Ovary (tissue), 9 donors: ENCODE results near the gene SUGCT. TPM values are rescaled to one million over a fixed set of nuclear protein-coding genes. Genes with fewer than 3 reads are reported as not detected.
"Not testable (repeated sequence)": the region's sequence is repeated elsewhere in the genome, so short reads cannot be mapped to it uniquely, and the experiment has no call there.

Source experiments
- DNase-seq, 5 donors: peaks; one replicate each; pipeline ENCODE4 v3.0.0-alpha.2; 2019 to 2020
- H3K27ac ChIP-seq, 2 donors: fragments of 200-600 bp; one replicate each; pipeline versions ENCODE4 v1.5.1 to v1.8.0; 2019 to 2022
- H3K27me3 ChIP-seq: fragments of 200-600 bp; one replicate; pipeline ENCODE4 v1.8.0; 2022
- H3K36me3 ChIP-seq: fragments of 200-600 bp; sonication (generic); one replicate; pipeline ENCODE4 v1.5.1; 2019
- H3K4me1 ChIP-seq: one replicate; pipeline ENCODE4 v1.8.1; 2013; ENCODE audit warnings: mild to moderate bottlenecking, moderate library complexity; ENCODE audit not compliant: insufficient read depth
- H3K4me3 ChIP-seq: fragments of 200-600 bp; sonication (generic); one replicate; pipeline ENCODE4 v1.5.1; 2017
- H3K9me3 ChIP-seq, 2 donors: fragments of 200-600 bp in 1 of 2; sonication (generic) in 1 of 2; one replicate each; pipeline versions ENCODE4 v1.5.1 to v1.8.1; 2013 to 2019; ENCODE audit warnings: mild to moderate bottlenecking in 1 of 2, moderate library complexity in 1 of 2
- CTCF ChIP-seq, 3 donors: fragments of 450-650 bp in 2 of 3; fragments of 200-600 bp in 1 of 3; IDR thresholded peaks; one replicate each; pipeline versions ENCODE4 v1.5.1 to v1.8.0; 2016 to 2022; ENCODE audit warnings: antibody characterized with exemption in 3 of 3, mild to moderate bottlenecking in 1 of 3
- EP300 ChIP-seq: sonication (generic); formaldehyde crosslinking; IDR thresholded peaks from one replicate; pipeline ENCODE4 v1.6.1; 2017; ENCODE audit warnings: antibody characterized with exemption
- POLR2A ChIP-seq: fragments of 450-650 bp; IDR thresholded peaks from one replicate; pipeline ENCODE4 v1.6.1; 2017; ENCODE audit warnings: antibody characterized with exemption, mild to moderate bottlenecking, moderate library complexity
- WGBS, 3 donors: extraction: QIAGEN DNeasy Blood & Tissue Kit in 1 of 3; methylation state at CpG; one replicate each; pipeline versions ENCODE4 v1.1.5 to v1.1.7; 2013 to 2017; 5-methylcytosine and 5-hydroxymethylcytosine counted together
- intact Hi-C, 4 donors: fragments of 100-400 bp; cut with DNase I; formaldehyde crosslinking; loops; one replicate each; pipeline versions ENCODE4 v1.11.0 to v1.15.1; 2022 to 2023
- polyA plus RNA-seq, 2 donors: library from polyadenylated mRNA; stranded (reverse); fragments of 200-250 nt in 1 of 2; fragments of 350-450 nt in 1 of 2; fragmentation: Illumina TruSeq in 1 of 2; extraction: RNeasy Lipid Tissue Mini Kit (QIAGEN cat#74804) in 1 of 2; gene quantifications; one replicate each; pipeline ENCODE4 v1.2.3, GENCODE V29; 2013 to 2014
- total RNA-seq, 7 donors: library from RNA; depleted of rRNA in 2 of 7; stranded (reverse); fragments of >200 nt in 2 of 7; fragmentation: NEBNext Ultra II Directional in 3 of 7; extraction: Animal tissue kit (Norgen Biotek cat#: 25700) in 3 of 7; gene quantifications; one replicate each; pipeline versions ENCODE4 v1.1.0 to v1.2.4, GENCODE V29; 2016 to 2023
- donor health status: DM: no; HTN: no; CAD: no; lungs with moderate emphysema.
- donor health status: DM: no; HTN: no; CAD: no.
- donor health status: Bipolar disorder and iron deficiency.
- donor health status: DM: yes; HTN: yes; CAD: no.
- donor health status: DM: no; HTN: no; CAD: no.
- donor health status: DM: yes; HTN: yes; CAD: no.

Gene SUGCT
- total and polyA plus RNA-seq, 9 donors = 3.4 to 9.3 (median 7.8) TPM

- Histone ChIP-seq H3K4me1 (peaks cover 3% of the 10 kb centered on the region), H3K9me3 (no peaks in the 10 kb centered on the region), H3K27ac (no peak overlapping the region), H3K4me3 (no peak overlapping the region), H3K27me3 (no peaks in the 10 kb centered on the region), H3K36me3 (no peaks in the 10 kb centered on the region)
- DNase-seq = no peak
- intact Hi-C loops = no loop called here
- TF ChIP-seq POLR2A (no peak), CTCF (IDR thresholded peaks at IDR 0.05) (no peak), EP300 (no peak)
- WGBS, 3 donors = 91 to 93% (median 92%) methylated on average over 4 of the region's 4 CpGs
Measured at GRCh38 chr7:40621592-40621998, 486.8 kb downstream of the SUGCT start.

- Histone ChIP-seq H3K27me3 (no peaks in the 10 kb centered on the region), H3K4me3 (no peak overlapping the region), H3K27ac (no peak overlapping the region), H3K36me3 (no peaks in the 10 kb centered on the region), H3K4me1 (peaks cover 6% of the 10 kb centered on the region), H3K9me3 (no peaks in the 10 kb centered on the region)
- intact Hi-C loops = no loop called here
- DNase-seq = no peak
- TF ChIP-seq EP300 = no peak
- 33 to 49% (median 43%) methylated on average over 3 of the region's 3 CpGs for WGBS, 3 donors
Measured at GRCh38 chr7:40622941-40623501, 488.2 kb downstream of the SUGCT start.

GRCh38 chr7:40623863-40624262 is 489.1 kb downstream of the SUGCT start:
- Histone ChIP-seq H3K27ac (no peak overlapping the region), H3K36me3 (no peaks in the 10 kb centered on the region), H3K9me3 (no peaks in the 10 kb centered on the region), H3K27me3 (no peaks in the 10 kb centered on the region), H3K4me1 (peaks cover 6% of the 10 kb centered on the region), H3K4me3 (no peak overlapping the region)
- TF ChIP-seq POLR2A (no peak), EP300 (no peak)
- no peak for DNase-seq
- 50 to 70% (median 63%) methylated on average over 2 of the region's 2 CpGs for WGBS, 3 donors
- intact Hi-C loops = no loop called here

- H3K4me3 ChIP-seq, intact Hi-C loops, H3K27me3 ChIP-seq, H3K36me3 ChIP-seq, DNase-seq, H3K9me3 ChIP-seq, H3K27ac ChIP-seq, H3K4me1 ChIP-seq: not testable (repeated sequence)
- 97 to 100% (median 100%) methylated on average over 1 of the region's 1 CpG for WGBS, 3 donors
Measured at GRCh38 chr7:40627361-40627760, 492.6 kb downstream of the SUGCT start.

GRCh38 chr7:40629891-40630290 is 495.1 kb downstream of the SUGCT start:
- 90 to 97% (median 94%) methylated on average over 5 of the region's 5 CpGs for WGBS, 3 donors

More at GRCh38 chr7:40629891-40630290, 495.1 kb downstream of the SUGCT start:
- H3K36me3 ChIP-seq = no peaks in the 10 kb centered on the region
- DNase-seq = no peak
- TF ChIP-seq CTCF (IDR thresholded peaks at IDR 0.05) (no peak), EP300 (no peak), POLR2A (no peak)
- H3K4me3 ChIP-seq = no peak overlapping the region
- intact Hi-C loops = no loop called here
- peaks cover 3% of the 10 kb centered on the region for H3K4me1 ChIP-seq
- no peaks in the 10 kb centered on the region for H3K9me3 ChIP-seq
- H3K27ac ChIP-seq = no peak overlapping the region
- H3K27me3 ChIP-seq = no peaks in the 10 kb centered on the region
